HFFc6 (cell line): Measurements from ENCODE around the gene HOMER3. TPM values are rescaled to one million over a fixed set of nuclear protein-coding genes. Genes with fewer than 3 reads are reported as not detected.

Source experiments
- DNase-seq: peaks from one replicate; pipeline ENCODE4 v3.0.0-alpha.2; 2018
- H3K27ac Mint-ChIP-seq: 2 replicates; pipeline ENCODE4 v1.8.0; 2020; ENCODE audit warnings: mild to moderate bottlenecking, mixed read lengths
- H3K27me3 Mint-ChIP-seq: 2 replicates; pipeline ENCODE4 v1.8.0; 2021; ENCODE audit warnings: mild to moderate bottlenecking, moderate library complexity, mixed read lengths; ENCODE audit not compliant: insufficient read depth
- H3K36me3 Mint-ChIP-seq: 2 replicates; pipeline ENCODE4 v1.8.0; 2021; ENCODE audit warnings: low read depth, mixed read lengths
- H3K4me1 Mint-ChIP-seq: 2 replicates; pipeline ENCODE4 v1.8.0; 2020; ENCODE audit warnings: low read depth, mixed read lengths
- H3K4me3 Mint-ChIP-seq: 2 replicates; pipeline ENCODE4 v1.8.0; 2020; ENCODE audit warnings: mild to moderate bottlenecking, moderate library complexity, mixed read lengths
- H3K9me3 Mint-ChIP-seq: 2 replicates; pipeline ENCODE4 v1.8.0; 2020; ENCODE audit warnings: mild to moderate bottlenecking, mixed read lengths
- total RNA-seq, 6 experiments: library from RNA; stranded (reverse); fragmentation: NEBNext Ultra II Directional; extraction: Animal tissue kit (Norgen Biotek cat#: 25700); gene quantifications; 2 replicates in 1 of 6; 3 replicates in 5 of 6; pipeline ENCODE4 v1.2.3, GENCODE V29; 2021
- TF ChIP-seq, protein P1 (sequence below): fragments of 200-600 bp; sonication (generic); IDR thresholded peaks from 2 replicates; pipeline ENCODE4 v1.5.0; 2021; ENCODE audit warnings: antibody characterized with exemption, mild to moderate bottlenecking

The HOMER3 gene
- total RNA-seq, 6 experiments from 2014 or later: 68.1 to 89.1 (median 77.9) TPM

DNA sequence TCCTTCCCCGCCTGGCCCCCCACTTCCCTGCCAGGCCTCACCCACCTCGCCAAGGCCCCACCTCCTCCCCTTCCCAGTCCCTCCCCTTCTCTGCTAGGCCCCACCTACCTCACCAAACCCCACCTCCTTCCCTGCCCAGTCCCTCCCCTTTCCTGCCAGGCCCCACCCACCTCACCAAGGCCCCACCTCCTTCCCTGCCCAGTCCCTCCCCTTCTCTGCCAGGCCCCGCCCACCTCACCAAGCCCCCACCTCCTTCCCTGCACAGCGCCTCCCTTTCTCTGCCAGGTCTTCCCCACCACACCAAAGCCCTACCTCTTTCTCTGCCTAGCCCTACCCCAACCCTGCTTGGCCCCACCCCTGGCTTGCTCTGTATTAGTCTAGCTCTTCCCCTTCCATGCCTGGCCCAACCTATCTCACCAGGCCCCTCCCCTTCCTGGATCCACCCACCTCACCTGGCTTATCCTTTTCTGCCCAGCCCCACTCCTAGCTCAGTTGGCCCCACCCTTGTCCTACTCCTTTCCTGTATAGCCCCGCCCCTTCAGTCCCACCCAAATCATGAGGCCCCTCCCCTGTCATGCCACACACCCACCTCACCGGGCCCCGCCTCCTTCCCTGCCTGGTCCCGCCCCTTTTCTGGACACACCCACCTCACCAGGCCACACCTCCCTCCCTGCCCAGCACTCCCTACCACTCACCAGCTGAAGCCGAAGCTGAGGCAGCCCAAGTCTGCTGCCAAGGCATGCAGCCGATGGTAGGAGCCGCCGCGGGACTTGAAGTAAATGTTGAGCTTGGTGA is 61.2 kb downstream of the HOMER3 start:
- no peak overlapping the region for H3K27ac Mint-ChIP-seq
- peak; percentile 22 for DNase-seq
- H3K27me3 Mint-ChIP-seq: peaks cover 7% of the 10 kb centered on the region
- TF ChIP-seq, protein P1, sequence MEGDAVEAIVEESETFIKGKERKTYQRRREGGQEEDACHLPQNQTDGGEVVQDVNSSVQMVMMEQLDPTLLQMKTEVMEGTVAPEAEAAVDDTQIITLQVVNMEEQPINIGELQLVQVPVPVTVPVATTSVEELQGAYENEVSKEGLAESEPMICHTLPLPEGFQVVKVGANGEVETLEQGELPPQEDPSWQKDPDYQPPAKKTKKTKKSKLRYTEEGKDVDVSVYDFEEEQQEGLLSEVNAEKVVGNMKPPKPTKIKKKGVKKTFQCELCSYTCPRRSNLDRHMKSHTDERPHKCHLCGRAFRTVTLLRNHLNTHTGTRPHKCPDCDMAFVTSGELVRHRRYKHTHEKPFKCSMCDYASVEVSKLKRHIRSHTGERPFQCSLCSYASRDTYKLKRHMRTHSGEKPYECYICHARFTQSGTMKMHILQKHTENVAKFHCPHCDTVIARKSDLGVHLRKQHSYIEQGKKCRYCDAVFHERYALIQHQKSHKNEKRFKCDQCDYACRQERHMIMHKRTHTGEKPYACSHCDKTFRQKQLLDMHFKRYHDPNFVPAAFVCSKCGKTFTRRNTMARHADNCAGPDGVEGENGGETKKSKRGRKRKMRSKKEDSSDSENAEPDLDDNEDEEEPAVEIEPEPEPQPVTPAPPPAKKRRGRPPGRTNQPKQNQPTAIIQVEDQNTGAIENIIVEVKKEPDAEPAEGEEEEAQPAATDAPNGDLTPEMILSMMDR: no peak
- H3K36me3 Mint-ChIP-seq: peaks cover 25% of the 10 kb centered on the region
- no peak overlapping the region for H3K4me3 Mint-ChIP-seq
- peaks cover 8% of the 10 kb centered on the region; the same call in 1 of the 2 replicates for H3K9me3 Mint-ChIP-seq
- H3K4me1 Mint-ChIP-seq: peaks cover 6% of the 10 kb centered on the region; the same call in 1 of the 2 replicates

Other genes with a start within 250 kb of the HOMER3 start
- gene COMP, start 149.9 kb downstream of the HOMER3 start, total RNA-seq: 1 to 10 TPM in 3 of 6 experiments, under 1 TPM in 3; 0.67 to 6.1 (median 0.98) TPM
- 10 to 100 TPM; 46.3 to 54.7 (median 51.4) TPM for gene UPF1, start 109.3 kb downstream of the HOMER3 start, total RNA-seq
- gene CERS1, start 45.1 kb downstream of the HOMER3 start, total RNA-seq: 1 to 10 TPM in 5 of 6 experiments, under 1 TPM in 1; 0.96 to 2.1 (median 1.3) TPM
- gene COPE, start 21.8 kb downstream of the HOMER3 start, total RNA-seq: 100 to 1,000 TPM; 268 to 315 (median 286) TPM
- 10 to 100 TPM; 37.8 to 57.4 (median 44.0) TPM for gene DDX49, start 21.5 kb downstream of the HOMER3 start, total RNA-seq
- 10 to 100 TPM; 57.6 to 71.5 (median 61.8) TPM for gene SUGP2, start 92.3 kb upstream of the HOMER3 start, total RNA-seq
- gene ARMC6, start 92.4 kb upstream of the HOMER3 start, total RNA-seq: 10 to 100 TPM; 30.2 to 41.7 (median 32.5) TPM
- 10 to 100 TPM in 3 of 6 experiments, 1 to 10 TPM in 3; 8.7 to 11.7 (median 9.9) TPM for gene SLC25A42, start 122.8 kb upstream of the HOMER3 start, total RNA-seq
- 10 to 100 TPM; 20.5 to 27.9 (median 25.4) TPM for gene TMEM161A, start 197.3 kb upstream of the HOMER3 start, total RNA-seq
- gene MEF2B, start 229.0 kb upstream of the HOMER3 start, total RNA-seq: 1 to 10 TPM in 3 of 6 experiments, under 1 TPM in 3; 0.20 to 1.9 (median 0.82) TPM